Activated T-cell treated with anti-CD3 and anti-CD28 coated beads, Interleukin-2, amount 50 U/mL, for 4 hours (primary cell): ENCODE measurements around the gene PRH2. TPM values are rescaled to one million over a fixed set of nuclear protein-coding genes. Genes with fewer than 3 reads are reported as not detected.

Experiments used
- ATAC-seq, 2 donors: fragments of 200-7000 bp; cut with Tn5 transposase; one replicate each; pipeline ENCODE4 v1.10.0; 2021
- DNase-seq: peaks from one replicate; pipeline ENCODE4 v3.0.0-alpha.2; 2020
- H3K27me3 Mint-ChIP-seq: one replicate; pipeline ENCODE4 v1.8.0; 2021; ENCODE audit warnings: low read depth, mixed read lengths
- H3K36me3 Mint-ChIP-seq: one replicate; pipeline ENCODE4 v1.8.0; 2022; ENCODE audit warnings: mixed read lengths; ENCODE audit not compliant: insufficient read depth
- H3K4me1 Mint-ChIP-seq: one replicate; pipeline ENCODE4 v1.8.0; 2021; ENCODE audit warnings: low read depth, mixed read lengths
- H3K4me3 Mint-ChIP-seq: one replicate; pipeline ENCODE4 v1.8.0; 2021; ENCODE audit warnings: mild to moderate bottlenecking, moderate library complexity, mixed read lengths
- H3K9me3 Mint-ChIP-seq: one replicate; pipeline ENCODE4 v1.8.0; 2021; ENCODE audit warnings: mixed read lengths
- total RNA-seq, 3 donors: library from RNA; stranded (reverse); gene quantifications; one replicate each; pipeline ENCODE4 v1.2.1, GENCODE V29; 2021

PRH2 gene
- under 1 TPM in 1 of 3 donors, not detected in 2; 0.34 TPM for total RNA-seq

DNA sequence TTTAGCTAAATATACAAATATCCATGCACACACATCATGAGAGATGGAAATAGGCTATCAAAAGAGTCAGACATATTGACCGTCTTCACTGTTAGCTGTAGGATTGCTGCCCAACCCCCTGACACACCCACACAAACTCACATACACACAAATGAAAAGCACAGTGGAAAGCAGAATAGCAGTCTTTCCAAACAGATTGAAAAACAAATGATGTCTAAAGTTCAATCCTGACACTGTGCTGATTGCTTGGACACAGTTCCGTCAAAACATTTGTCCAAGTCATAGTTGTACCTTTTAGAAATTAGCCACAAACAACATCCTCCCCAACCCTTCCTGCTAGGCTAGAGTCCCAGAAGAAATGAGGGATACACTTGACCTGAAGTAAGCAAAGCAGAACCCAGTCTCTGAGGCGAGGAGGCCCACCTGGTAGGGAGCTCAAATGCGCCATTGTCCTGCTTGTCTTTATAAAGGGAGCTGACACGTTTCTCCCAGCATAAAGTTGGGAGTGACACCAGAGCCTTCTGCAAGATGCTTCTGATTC, at the start of gene PRH2:
Gene PRH2 (plus strand): TSS at position 491 of the 541 bp plus-strand sequence. CDS start 38 bp downstream, at position 529.
- no peak for DNase-seq
- Mint-ChIP-seq H3K36me3 (peaks cover 20% of the 10 kb centered on the region), H3K4me3 (no peak within 1 kb of the TSS), H3K4me1 (no peaks in the 10 kb centered on the region), H3K27me3 (no peaks in the 10 kb centered on the region), H3K9me3 (no peaks in the 10 kb centered on the region)
- no peak for ATAC-seq

DNA sequence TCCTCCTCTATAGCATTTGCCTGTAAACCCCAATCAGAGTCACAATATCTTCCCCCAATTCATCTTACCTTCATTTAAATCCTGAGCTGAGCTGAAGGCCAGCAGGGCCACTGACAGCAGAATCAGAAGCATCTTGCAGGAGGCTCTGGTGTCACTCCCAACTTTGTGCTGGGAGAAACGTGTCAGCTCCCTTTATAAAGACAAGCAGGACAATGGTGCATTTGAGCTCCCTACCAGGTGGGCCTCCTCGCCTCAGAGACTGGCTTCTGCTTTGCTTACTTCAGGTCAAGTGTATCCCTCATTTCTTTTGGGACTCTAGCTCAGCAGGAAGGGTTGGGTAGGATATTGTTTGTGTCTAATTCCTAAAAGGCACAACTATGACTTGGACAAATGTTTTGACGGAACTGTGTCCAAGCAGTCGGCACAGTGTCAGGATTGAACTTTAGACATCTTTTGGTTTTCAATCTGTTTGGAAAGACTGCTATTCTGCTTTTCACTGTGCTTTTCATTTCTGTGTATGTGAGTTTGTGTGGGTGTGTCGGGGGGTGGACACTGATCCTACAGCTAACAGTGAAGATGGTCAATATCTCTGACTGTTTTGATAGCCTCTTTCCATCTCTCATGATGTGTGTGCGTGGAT, 44.8 kb upstream of the PRH2 start, which contains the start of gene PRH1:
Gene PRH1 (minus strand): TSS at position 170 of the 640 bp plus-strand sequence. CDS start 38 bp downstream, at position 132.
- H3K4me1 Mint-ChIP-seq, result no peaks in the 10 kb centered on the region
- DNase-seq (no peak), ATAC-seq (no peak)
- no peak within 1 kb of the TSS for H3K4me3 Mint-ChIP-seq
- H3K36me3 Mint-ChIP-seq, result peaks cover 27% of the 10 kb centered on the region
- H3K9me3 Mint-ChIP-seq, result no peaks in the 10 kb centered on the region
- H3K27me3 Mint-ChIP-seq, result no peaks in the 10 kb centered on the region

DNA sequence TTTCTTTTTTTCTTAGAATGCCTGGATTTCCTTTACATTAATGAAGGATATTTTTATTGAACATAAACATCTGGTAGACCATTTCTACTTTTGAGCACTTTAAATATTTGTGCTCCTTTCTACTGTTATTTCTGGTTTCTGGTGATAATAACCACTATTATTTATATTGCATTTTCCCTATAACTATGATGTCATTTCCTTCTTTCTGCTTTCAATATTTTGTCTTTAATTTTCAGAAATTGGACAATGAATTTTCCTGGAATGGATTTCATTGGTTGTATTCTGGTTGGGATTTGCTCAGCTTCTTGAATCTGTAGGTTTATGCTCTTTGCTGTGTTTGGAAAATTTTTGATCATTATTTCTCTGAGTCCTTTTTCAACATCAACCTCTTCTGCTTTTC, 39.8 kb upstream of the PRH2 start:
- ATAC-seq, result no peak
- Mint-ChIP-seq H3K4me3 (no peak overlapping the region), H3K27me3 (no peaks in the 10 kb centered on the region), H3K4me1 (no peaks in the 10 kb centered on the region), H3K9me3 (no peaks in the 10 kb centered on the region), H3K36me3 (peaks cover 27% of the 10 kb centered on the region)
- DNase-seq, result no peak

DNA sequence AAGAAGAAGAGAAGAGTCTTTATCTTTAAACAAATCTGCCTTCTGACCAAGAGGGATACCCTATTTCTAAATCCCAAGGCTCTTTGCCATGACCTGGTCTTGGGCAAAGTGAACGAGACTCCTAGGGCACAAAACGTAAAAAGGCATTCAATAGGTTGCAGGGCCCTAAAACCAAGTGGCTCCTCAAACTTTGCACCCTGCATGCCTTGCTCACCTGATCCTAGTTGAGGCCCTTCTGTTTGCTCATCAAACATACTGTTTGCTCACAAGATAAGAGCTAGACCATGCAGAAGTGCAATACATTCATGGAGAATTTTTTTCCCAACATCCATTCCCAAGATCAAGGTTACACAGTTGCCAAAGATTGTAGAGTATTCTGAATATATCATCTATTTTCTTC, 37.1 kb upstream of the PRH2 start:
- Mint-ChIP-seq H3K36me3 (peaks cover 31% of the 10 kb centered on the region), H3K4me1 (no peaks in the 10 kb centered on the region), H3K27me3 (no peaks in the 10 kb centered on the region)

DNA sequence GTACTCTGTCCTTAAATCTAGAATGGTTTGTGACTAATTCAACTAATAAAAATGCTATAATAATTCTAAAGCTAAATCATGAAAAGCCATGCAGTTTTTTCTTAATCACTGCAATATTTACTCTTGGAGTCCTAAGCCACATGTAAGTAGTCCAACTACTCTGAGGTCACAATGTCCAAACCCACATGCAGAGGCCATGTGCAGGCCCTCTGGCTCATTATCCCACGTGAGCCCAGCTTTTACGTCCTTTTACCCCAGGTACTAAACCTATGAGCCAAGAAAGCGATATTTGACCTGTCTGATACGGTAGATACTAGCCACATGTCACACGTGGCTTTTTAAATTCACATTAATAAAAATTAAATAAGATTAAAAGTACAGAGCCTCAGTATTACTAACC, 32.2 kb upstream of the PRH2 start:
- DNase-seq, result no peak
- Mint-ChIP-seq H3K9me3 (peaks cover 3% of the 10 kb centered on the region), H3K4me1 (no peaks in the 10 kb centered on the region), H3K36me3 (peaks cover 25% of the 10 kb centered on the region), H3K4me3 (no peak overlapping the region), H3K27me3 (no peaks in the 10 kb centered on the region)
- no peak for ATAC-seq

More for the DNA sequence above, 37.1 kb upstream of the PRH2 start:
- H3K4me3 Mint-ChIP-seq, result no peak overlapping the region
- H3K9me3 Mint-ChIP-seq, result no peaks in the 10 kb centered on the region
- ATAC-seq, result no peak
- DNase-seq, result no peak

DNA sequence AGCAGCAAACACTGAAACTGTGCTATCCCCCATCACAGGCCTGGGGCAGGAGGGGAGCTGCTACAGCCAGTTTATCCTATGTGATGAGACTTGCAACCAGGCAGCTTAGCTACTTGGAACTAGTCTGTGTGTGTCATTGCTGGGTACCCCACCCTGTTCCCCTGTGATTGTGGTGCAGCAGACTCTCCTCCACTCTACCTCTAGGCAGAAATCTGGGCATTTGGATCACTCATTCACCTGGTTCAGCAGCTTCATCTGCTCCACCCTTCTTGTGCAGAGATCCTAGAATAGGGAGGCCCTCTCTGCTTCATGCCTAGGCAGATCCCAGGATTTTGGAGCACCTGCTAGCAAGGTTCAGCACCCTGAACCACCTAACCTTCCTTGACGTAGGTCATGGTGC, 28.5 kb upstream of the PRH2 start:
- peaks cover 25% of the 10 kb centered on the region for H3K36me3 Mint-ChIP-seq
- no peak overlapping the region for H3K4me3 Mint-ChIP-seq
- ATAC-seq (no peak), DNase-seq (no peak)
- H3K9me3 Mint-ChIP-seq, result peaks cover 34% of the 10 kb centered on the region
- no peaks in the 10 kb centered on the region for H3K4me1 Mint-ChIP-seq
- no peaks in the 10 kb centered on the region for H3K27me3 Mint-ChIP-seq

DNA sequence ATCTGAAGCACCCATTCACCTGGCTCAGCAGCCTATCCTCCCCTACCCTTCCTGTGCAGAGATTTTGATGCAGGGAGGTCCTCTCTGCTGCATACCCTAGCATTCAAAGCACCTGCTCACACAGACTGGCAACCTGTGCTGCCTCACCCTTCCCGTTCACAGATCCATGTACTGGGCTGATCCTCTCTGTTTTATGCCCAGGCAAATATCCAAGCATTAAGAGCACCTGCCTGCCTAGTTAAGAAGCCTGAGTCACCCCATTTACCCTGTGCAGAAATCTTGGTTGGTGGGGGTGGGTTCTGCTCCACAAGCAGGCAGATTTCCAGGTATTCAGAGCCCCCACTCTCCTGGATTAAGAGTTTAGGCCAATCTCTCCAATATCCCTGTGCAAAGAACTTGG, 28.1 kb upstream of the PRH2 start:
- Mint-ChIP-seq H3K4me1 (no peaks in the 10 kb centered on the region), H3K4me3 (no peak overlapping the region), H3K27me3 (no peaks in the 10 kb centered on the region), H3K36me3 (peaks cover 25% of the 10 kb centered on the region), H3K9me3 (peaks cover 34% of the 10 kb centered on the region)
- DNase-seq (no peak), ATAC-seq (no peak)

DNA sequence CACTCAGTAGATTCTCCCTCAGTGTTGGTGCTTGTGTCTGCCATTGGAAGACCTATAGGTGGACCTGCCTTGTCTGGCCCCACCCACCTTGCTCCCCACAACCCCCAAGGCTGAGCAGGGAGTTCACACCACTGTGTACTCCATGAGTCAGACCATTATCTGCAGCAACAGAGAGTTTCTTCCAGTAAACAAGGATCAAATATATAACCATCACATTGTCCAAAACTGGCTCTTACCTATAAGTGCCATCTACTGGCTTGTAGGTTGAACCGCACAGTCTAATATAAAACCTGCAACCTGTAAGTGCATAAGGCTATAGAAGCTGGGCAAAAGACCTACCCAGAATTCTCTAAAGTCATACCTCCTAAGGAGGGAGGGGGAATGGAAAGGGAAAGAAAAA, 27.6 kb upstream of the PRH2 start:
- no peak for ATAC-seq
- DNase-seq, result no peak
- Mint-ChIP-seq H3K36me3 (peaks cover 25% of the 10 kb centered on the region), H3K4me3 (no peak overlapping the region), H3K4me1 (no peaks in the 10 kb centered on the region), H3K9me3 (peaks cover 35% of the 10 kb centered on the region), H3K27me3 (no peaks in the 10 kb centered on the region)

DNA sequence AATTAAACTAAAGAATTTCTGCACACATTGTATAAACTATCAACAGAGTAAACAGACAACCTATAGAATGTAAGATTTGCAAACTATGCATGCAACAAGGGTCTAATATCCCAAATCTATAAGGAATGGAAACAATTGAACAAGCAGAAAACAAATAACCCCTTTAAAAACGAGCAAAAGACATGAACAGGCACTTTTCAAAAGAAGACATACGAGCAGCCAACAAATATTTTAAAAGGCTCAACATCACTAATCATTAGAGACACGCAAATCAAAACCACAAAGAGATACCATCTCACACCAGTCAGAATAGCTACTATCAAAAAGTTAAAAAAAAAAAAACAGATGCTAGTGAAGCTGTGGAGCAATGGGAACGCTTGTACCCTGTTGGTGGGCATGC, 24.4 kb upstream of the PRH2 start:
- no peak overlapping the region for H3K4me3 Mint-ChIP-seq
- H3K9me3 Mint-ChIP-seq, result peaks cover 36% of the 10 kb centered on the region
- H3K27me3 Mint-ChIP-seq, result no peaks in the 10 kb centered on the region
- peaks cover 36% of the 10 kb centered on the region for H3K36me3 Mint-ChIP-seq
- DNase-seq (no peak), ATAC-seq (no peak)
- H3K4me1 Mint-ChIP-seq, result no peaks in the 10 kb centered on the region

DNA sequence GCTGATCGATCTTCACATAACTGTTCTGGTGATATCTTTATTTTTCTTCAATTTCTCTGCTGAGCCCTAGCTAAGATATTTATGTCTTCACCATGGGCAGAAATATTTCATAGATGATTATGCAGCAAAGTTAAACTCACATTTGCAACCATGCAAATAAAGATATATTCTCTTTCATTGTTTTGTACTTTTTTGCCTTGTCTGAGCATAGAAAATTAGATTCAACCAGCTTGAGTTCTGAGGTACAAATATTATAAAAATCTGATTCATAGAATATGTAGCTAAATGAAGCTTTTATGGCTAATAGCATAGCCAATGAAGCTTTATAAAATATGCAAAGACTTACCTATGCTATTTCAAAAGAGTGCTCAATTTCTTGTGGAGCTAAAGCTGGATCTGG, 19.6 kb upstream of the PRH2 start, which contains the start of gene TAS2R13:
Gene TAS2R13 (minus strand): TSS at position 101 of the 400 bp plus-strand sequence. CDS start 264 bp downstream, outside the sequence.
- peaks cover 26% of the 10 kb centered on the region for H3K36me3 Mint-ChIP-seq
- no peak for DNase-seq
- H3K9me3 Mint-ChIP-seq, result peaks cover 13% of the 10 kb centered on the region
- H3K27me3 Mint-ChIP-seq, result no peaks in the 10 kb centered on the region
- no peak for ATAC-seq
- no peak within 1 kb of the TSS for H3K4me3 Mint-ChIP-seq
- H3K4me1 Mint-ChIP-seq, result no peaks in the 10 kb centered on the region

DNA sequence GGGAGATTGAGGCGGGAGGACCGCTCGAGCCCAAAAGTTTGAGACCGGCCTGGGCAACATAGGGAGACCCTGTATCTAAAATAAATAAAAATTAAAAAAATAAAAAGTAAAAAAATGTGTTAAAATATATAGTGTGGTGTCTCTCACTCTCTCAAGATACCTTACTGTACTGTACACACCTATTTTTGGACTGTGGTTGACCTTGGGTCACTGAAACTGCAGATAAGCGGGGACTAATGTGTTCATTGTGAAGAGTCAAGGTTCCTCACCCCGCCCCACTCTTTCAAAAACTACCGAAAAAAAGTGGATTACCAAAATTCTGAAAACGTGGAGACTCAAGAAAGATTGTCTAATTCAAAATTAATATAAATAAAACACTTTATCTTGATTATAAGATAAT, 18.7 kb upstream of the PRH2 start:
- no peaks in the 10 kb centered on the region for H3K4me1 Mint-ChIP-seq
- no peak for ATAC-seq
- H3K27me3 Mint-ChIP-seq, result no peaks in the 10 kb centered on the region
- H3K9me3 Mint-ChIP-seq, result peaks cover 5% of the 10 kb centered on the region
- DNase-seq, result no peak
- no peak overlapping the region for H3K4me3 Mint-ChIP-seq
- peaks cover 19% of the 10 kb centered on the region for H3K36me3 Mint-ChIP-seq

DNA sequence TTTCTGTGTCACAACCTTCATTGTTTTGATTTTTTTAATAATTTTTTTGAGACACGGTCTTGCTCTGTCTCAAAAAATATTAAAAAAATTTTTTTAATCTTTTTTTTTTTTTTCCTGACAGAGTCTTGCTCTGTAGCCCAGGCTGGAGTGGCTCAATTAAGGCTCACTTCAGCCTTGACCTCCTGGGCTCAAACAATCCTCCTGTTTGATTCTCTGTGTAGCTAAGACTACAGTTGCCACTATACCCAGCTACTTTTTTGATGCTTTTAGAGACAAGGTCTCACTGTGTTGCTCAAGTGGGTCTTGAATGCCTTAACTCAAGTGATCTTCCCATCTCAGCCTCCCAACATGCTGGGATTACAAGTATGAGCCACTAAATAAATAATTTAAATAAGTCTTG, 9.2 kb upstream of the PRH2 start:
- no peak for DNase-seq
- no peak overlapping the region for H3K4me3 Mint-ChIP-seq
- H3K36me3 Mint-ChIP-seq, result peaks cover 3% of the 10 kb centered on the region
- no peaks in the 10 kb centered on the region for H3K9me3 Mint-ChIP-seq
- no peak for ATAC-seq
- no peaks in the 10 kb centered on the region for H3K4me1 Mint-ChIP-seq
- H3K27me3 Mint-ChIP-seq, result no peaks in the 10 kb centered on the region

DNA sequence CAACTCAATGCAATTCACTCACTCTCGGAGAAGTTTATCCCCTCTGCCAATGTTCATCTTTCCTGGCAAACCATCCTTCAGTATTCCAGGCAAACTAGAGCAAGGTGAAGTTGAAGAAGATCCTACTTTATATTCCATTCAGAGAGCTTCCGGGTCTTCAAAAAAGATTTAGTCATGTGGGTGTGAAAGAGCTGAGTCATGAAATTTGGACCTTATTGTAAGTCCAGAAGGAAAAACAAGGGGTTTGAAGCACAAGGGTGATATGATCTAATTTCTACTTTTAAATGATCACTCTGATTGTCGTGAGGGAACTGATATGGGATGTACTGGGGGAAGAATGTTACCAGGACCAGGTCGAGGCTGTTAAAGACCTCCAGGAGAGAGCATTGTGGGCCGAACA, 2.8 kb upstream of the PRH2 start:
- H3K27me3 Mint-ChIP-seq, result no peaks in the 10 kb centered on the region
- H3K4me3 Mint-ChIP-seq, result no peak overlapping the region
- DNase-seq, result no peak
- H3K4me1 Mint-ChIP-seq, result no peaks in the 10 kb centered on the region
- no peak for ATAC-seq
- H3K36me3 Mint-ChIP-seq, result peaks cover 18% of the 10 kb centered on the region
- H3K9me3 Mint-ChIP-seq, result no peaks in the 10 kb centered on the region

DNA sequence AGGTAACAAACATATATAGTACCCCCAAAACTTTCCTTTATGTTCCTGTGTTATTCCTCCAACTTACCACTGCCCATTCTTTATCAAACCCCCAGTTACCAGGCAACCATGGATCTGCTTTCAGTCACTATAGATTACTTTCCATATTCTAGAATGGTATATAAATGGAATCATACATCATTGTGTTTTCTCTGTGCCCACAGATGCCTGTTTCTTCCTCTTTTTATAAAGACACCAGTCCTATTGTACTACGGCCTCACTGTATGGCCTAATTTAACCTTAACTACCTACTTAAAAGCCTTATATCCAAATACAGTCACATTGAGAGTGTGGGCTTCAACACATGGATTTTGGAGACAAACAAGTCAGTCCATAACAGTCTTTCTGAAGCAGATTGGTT, 7.5 kb downstream of the PRH2 start:
- Mint-ChIP-seq H3K4me3 (no peak overlapping the region), H3K4me1 (no peaks in the 10 kb centered on the region), H3K9me3 (no peaks in the 10 kb centered on the region), H3K36me3 (peaks cover 3% of the 10 kb centered on the region), H3K27me3 (no peaks in the 10 kb centered on the region)
- DNase-seq (no peak), ATAC-seq (no peak)

DNA sequence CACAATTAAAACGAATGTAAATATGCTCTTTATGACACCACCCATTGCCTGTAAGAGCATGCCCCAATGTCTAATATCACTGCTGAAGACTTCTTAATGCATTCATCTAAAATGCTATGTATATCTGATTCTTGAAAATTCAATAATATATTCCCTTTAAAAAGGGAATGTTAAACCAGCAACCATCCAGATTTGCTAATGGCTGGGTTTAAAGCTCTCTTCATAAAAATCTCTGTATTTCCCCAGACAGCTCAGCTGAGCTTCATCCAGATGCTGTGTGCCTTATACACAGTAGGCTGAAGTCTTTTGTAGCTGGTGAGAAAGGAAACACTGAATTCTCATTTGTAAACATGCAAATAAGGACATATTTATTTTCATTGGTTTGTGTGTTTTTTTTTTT, 10.1 kb downstream of the PRH2 start, which contains the start of gene TAS2R14:
Gene TAS2R14 (minus strand): TSS at position 101 of the 400 bp plus-strand sequence. CDS start 56 bp downstream, at position 45.
- Mint-ChIP-seq H3K9me3 (no peaks in the 10 kb centered on the region), H3K36me3 (peaks cover 4% of the 10 kb centered on the region), H3K27me3 (no peaks in the 10 kb centered on the region), H3K4me3 (no peak within 1 kb of the TSS), H3K4me1 (no peaks in the 10 kb centered on the region)
- no peak for ATAC-seq
- DNase-seq, result no peak
